ENCODE measurements around the gene PGK1. TPM values are rescaled to one million over a fixed set of nuclear protein-coding genes. Genes with fewer than 3 reads are reported as not detected.
"Not testable (repeated sequence)": the region's sequence is repeated elsewhere in the genome, so short reads cannot be mapped to it uniquely, and the experiment has no call there.

PGK1 gene
- total RNA-seq, 2 donors from 2014 or later = 256 to 258 TPM

- H3K4me1 Mint-ChIP-seq; ATAC-seq; H3K27me3 Mint-ChIP-seq; H3K9me3 ChIP-seq (ENCODE audit: control insufficient read depth, low read length, poor library complexity, severe bottlenecking); H3K4me3 Mint-ChIP-seq; H3K36me3 Mint-ChIP-seq (ENCODE audit: low read depth); DNase-seq; H3K27ac Mint-ChIP-seq: not testable (repeated sequence)
Observed at GRCh38 chrX:78163175-78163574, 59.1 kb downstream of the PGK1 start.

- Mint-ChIP-seq H3K4me1 (peaks cover 7% of the 10 kb centered on the region), H3K27ac (no peak overlapping the region), H3K4me3 (no peak overlapping the region), H3K27me3 (no peaks in the 10 kb centered on the region), H3K36me3 (ENCODE audit: low read depth) (peaks cover 2% of the 10 kb centered on the region)
- ATAC-seq (no peak), DNase-seq (no peak)
- H3K9me3 ChIP-seq (ENCODE audit: control insufficient read depth, low read length, poor library complexity, severe bottlenecking) = no peaks in the 10 kb centered on the region
Observed at GRCh38 chrX:78165425-78165824, 61.4 kb downstream of the PGK1 start.

GRCh38 chrX:78168065-78168464 is 64.0 kb downstream of the PGK1 start:
- H3K36me3 Mint-ChIP-seq (ENCODE audit: low read depth) = no peaks in the 10 kb centered on the region
- H3K9me3 ChIP-seq (ENCODE audit: control insufficient read depth, low read length, poor library complexity, severe bottlenecking) = no peaks in the 10 kb centered on the region
- no peak overlapping the region for H3K4me3 Mint-ChIP-seq
- DNase-seq = no peak
- H3K4me1 Mint-ChIP-seq = peaks cover 4% of the 10 kb centered on the region
- H3K27me3 Mint-ChIP-seq = no peaks in the 10 kb centered on the region
- ATAC-seq = no peak
- H3K27ac Mint-ChIP-seq = no peak overlapping the region

Other genes with a start within 250 kb of the PGK1 start
- 10 to 100 TPM; 36.5 to 38.6 TPM for gene MAGT1, start 208.8 kb upstream of the PGK1 start, total RNA-seq
- 100 to 1,000 TPM; 114 to 115 TPM for gene COX7B, start 204.8 kb upstream of the PGK1 start, total RNA-seq
- 10 to 100 TPM; 11.9 to 12.5 TPM for gene ATP7A, start 193.6 kb upstream of the PGK1 start, total RNA-seq
- gene PGAM4, start 134.6 kb upstream of the PGK1 start, total RNA-seq = not detected
- gene TAF9B, start 35.4 kb downstream of the PGK1 start, total RNA-seq = 10 to 100 TPM; 10.3 to 12.6 TPM
- gene CYSLTR1, start 223.4 kb downstream of the PGK1 start, total RNA-seq = 1 to 10 TPM; 1.9 to 5.5 TPM